Adrenal gland (tissue), 12 donors: ENCODE results near the gene UBASH3B. TPM values are rescaled to one million over a fixed set of nuclear protein-coding genes. Genes with fewer than 3 reads are reported as not detected.

Source experiments
- DNase-seq, 7 donors: peaks; one replicate each; pipeline ENCODE4 v3.0.0-alpha.2; 2019 to 2020
- H3K27ac ChIP-seq, 5 donors: fragments of 200-600 bp; sonication (generic) in 4 of 5; 1 replicate in 3 of 5; 2 replicates in 2 of 5; pipeline versions ENCODE4 v1.5.1 to v1.8.0; 2016 to 2020; ENCODE audit warnings: mild to moderate bottlenecking in 1 of 5
- H3K27me3 ChIP-seq: fragments of 200-600 bp; 2 replicates; pipeline ENCODE4 v1.8.0; 2021
- H3K36me3 ChIP-seq, 2 donors: fragments of 200-600 bp; replicated peaks in 1 of 2; 1 replicate in 1 of 2; 2 replicates in 1 of 2; pipeline versions ENCODE4 v1.5.1 to v1.8.0; 2018 to 2022
- H3K4me1 ChIP-seq, 2 donors: fragments of 200-600 bp; replicated peaks in 1 of 2; 1 replicate in 1 of 2; 2 replicates in 1 of 2; pipeline versions ENCODE4 v1.5.1 to v1.8.0; 2018 to 2021
- H3K4me3 ChIP-seq, 4 donors: fragments of 200-600 bp; sonication (generic) in 3 of 4; one replicate each; pipeline ENCODE4 v1.5.1; 2016 to 2018
- H3K9me3 ChIP-seq, 3 donors: fragments of 200-600 bp; sonication (generic) in 1 of 3; replicated peaks in 1 of 3; 1 replicate in 2 of 3; 2 replicates in 1 of 3; pipeline versions ENCODE4 v1.5.1 to v1.8.0; 2016 to 2021
- POLR2A ChIP-seq, 2 donors: fragments of 450-650 bp; IDR thresholded peaks; one replicate each; pipeline ENCODE4 v1.6.1; 2017; ENCODE audit warnings: antibody characterized with exemption in 2 of 2, mild to moderate bottlenecking in 2 of 2, moderate library complexity in 1 of 2
- WGBS, 4 donors: extraction: QIAGEN DNeasy Blood & Tissue Kit in 2 of 4; methylation state at CpG; one replicate each; pipeline versions ENCODE4 v1.1.5 to v1.1.7; 2013 to 2017; 5-methylcytosine and 5-hydroxymethylcytosine counted together
- intact Hi-C, 2 donors: fragments of 100-400 bp; cut with DNase I; formaldehyde crosslinking; loops; one replicate each; pipeline versions ENCODE4 v1.14.1 to v1.15.0; 2022 to 2023
- polyA plus RNA-seq, 3 donors: library from polyadenylated mRNA; stranded (reverse); fragments of 200-250 nt in 2 of 3; fragments of 350-450 nt in 1 of 3; fragmentation: Illumina TruSeq in 1 of 3; extraction: RNeasy Lipid Tissue Mini Kit (QIAGEN cat#74804) in 1 of 3; gene quantifications; one replicate each; pipeline ENCODE4 v1.2.3, GENCODE V29; 2013 to 2014
- total RNA-seq, 9 donors: library from RNA; depleted of rRNA in 4 of 9; stranded (reverse); fragments of >200 nt in 4 of 9; fragments of 120-200 nt in 1 of 9; fragmentation: NEBNext Ultra II Directional in 1 of 9; extraction: Animal tissue kit (Norgen Biotek cat#: 25700) in 1 of 9; gene quantifications; one replicate each; pipeline versions ENCODE4 v1.1.0 to v1.2.4, GENCODE V29; 2013 to 2023
- TF ChIP-seq, protein P1 (sequence below), 6 experiments: fragments of 450-650 bp in 4 of 6; fragments of 200-600 bp in 2 of 6; sonication (generic) in 1 of 6; IDR thresholded peaks; 1 replicate in 5 of 6; 2 replicates in 1 of 6; pipeline versions ENCODE4 v1.5.1 to v1.8.0; 2016 to 2021; ENCODE audit warnings: antibody characterized with exemption in 6 of 6, mild to moderate bottlenecking in 2 of 6, moderate library complexity in 1 of 6
- donor health status: healthy with polysubstance abuse.
- donor health status: Bipolar disorder and iron deficiency.
- donor health status: DM: yes; HTN: yes; CAD: no.
- donor health status: DM: no; HTN: no; CAD: no.
- donor health status: DM: no; HTN: no; CAD: no.
- donor health status: DM: yes; HTN: yes; CAD: no.

The UBASH3B gene
- total and polyA plus RNA-seq, 12 donors: 0.57 to 21.5 (median 5.6) TPM

DNA sequence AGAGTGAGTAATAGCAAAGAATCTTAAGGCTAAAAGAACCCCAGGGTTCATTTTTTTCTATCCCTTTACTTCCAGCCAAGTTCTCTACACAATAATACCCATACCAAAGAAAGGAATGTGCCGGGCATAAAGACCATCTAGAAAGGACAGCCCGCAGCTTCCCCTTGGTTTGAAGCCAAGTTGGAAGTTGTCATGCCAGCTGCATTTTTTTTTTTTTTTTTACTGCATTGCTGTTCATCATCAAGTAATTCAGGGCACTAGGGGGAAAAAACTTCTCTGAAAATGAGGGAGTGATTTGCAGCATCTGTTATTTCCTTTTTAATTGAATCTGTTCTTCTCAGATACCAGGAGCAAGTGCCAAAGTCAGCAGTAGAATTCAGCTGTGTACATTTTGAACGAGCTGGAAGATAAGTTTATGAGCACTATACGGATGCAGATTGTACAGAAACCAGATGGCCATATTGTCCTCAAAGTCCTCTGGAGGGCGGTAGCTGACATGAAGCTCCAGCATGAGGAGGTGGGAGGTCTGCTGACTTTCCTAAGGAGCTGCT, 56.4 kb downstream of the UBASH3B start:
- no peaks in the 10 kb centered on the region for H3K9me3 ChIP-seq
- H3K27ac ChIP-seq: peak overlapping the region in 1 of 5 donors; percentile 20
- 46 to 66% (median 59%) methylated on average over 5 of the region's 5 CpGs for WGBS, 4 donors
- H3K27me3 ChIP-seq: no peaks in the 10 kb centered on the region
- TF ChIP-seq, protein P1, sequence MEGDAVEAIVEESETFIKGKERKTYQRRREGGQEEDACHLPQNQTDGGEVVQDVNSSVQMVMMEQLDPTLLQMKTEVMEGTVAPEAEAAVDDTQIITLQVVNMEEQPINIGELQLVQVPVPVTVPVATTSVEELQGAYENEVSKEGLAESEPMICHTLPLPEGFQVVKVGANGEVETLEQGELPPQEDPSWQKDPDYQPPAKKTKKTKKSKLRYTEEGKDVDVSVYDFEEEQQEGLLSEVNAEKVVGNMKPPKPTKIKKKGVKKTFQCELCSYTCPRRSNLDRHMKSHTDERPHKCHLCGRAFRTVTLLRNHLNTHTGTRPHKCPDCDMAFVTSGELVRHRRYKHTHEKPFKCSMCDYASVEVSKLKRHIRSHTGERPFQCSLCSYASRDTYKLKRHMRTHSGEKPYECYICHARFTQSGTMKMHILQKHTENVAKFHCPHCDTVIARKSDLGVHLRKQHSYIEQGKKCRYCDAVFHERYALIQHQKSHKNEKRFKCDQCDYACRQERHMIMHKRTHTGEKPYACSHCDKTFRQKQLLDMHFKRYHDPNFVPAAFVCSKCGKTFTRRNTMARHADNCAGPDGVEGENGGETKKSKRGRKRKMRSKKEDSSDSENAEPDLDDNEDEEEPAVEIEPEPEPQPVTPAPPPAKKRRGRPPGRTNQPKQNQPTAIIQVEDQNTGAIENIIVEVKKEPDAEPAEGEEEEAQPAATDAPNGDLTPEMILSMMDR (IDR thresholded peaks at IDR 0.05): no peak
- no peak for TF ChIP-seq POLR2A (IDR thresholded peaks at IDR 0.05)
- intact Hi-C loops: no loop called here
- no peaks in the 10 kb centered on the region for H3K36me3 ChIP-seq
- peak in 1 of 7 donors; percentile 28 for DNase-seq
- no peaks in the 10 kb centered on the region for H3K4me1 ChIP-seq
- no peak overlapping the region for H3K4me3 ChIP-seq

- WGBS, 4 donors: 70 to 87% (median 81%) methylated on average over 5 of the region's 5 CpGs
- intact Hi-C loops: no loop called here
- Histone ChIP-seq H3K27me3 (no peaks in the 10 kb centered on the region), H3K27ac (peak overlapping the region in 1 of 5 donors; percentile 40), H3K4me3 (no peak overlapping the region), H3K4me1 (no peaks in the 10 kb centered on the region), H3K9me3 (no peaks in the 10 kb centered on the region), H3K36me3 (no peaks in the 10 kb centered on the region)
- DNase-seq: no peak
- TF ChIP-seq, protein P1 (IDR thresholded peaks at IDR 0.05): no peak
- no peak for TF ChIP-seq POLR2A (IDR thresholded peaks at IDR 0.05)
Observed at GRCh38 chr11:122714004-122714403, 58.5 kb downstream of the UBASH3B start.

DNA sequence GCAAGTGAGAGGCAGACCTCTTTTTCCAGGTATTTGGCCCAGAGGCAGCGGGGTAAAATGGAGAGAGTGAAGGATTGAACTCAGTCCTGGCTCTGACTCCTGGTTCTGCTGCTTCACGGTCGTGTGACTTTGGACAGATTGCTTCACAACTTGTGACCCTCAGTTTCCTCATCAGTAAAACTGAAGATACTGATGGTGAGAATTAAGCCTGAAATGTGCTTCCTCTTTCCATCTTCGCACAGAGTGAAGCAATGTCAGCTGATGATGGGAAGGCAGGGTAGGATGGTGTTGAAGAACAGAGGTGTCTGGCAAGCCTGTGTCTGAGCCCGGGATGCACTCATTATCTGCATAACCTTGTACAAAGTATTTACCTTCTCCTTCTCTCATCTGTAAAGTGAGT, 59.0 kb downstream of the UBASH3B start:
- Histone ChIP-seq H3K27ac (peak overlapping the region in 1 of 5 donors; percentile 40), H3K9me3 (no peaks in the 10 kb centered on the region), H3K4me3 (no peak overlapping the region), H3K27me3 (no peaks in the 10 kb centered on the region), H3K4me1 (no peaks in the 10 kb centered on the region), H3K36me3 (no peaks in the 10 kb centered on the region)
- TF ChIP-seq, protein P1 (IDR thresholded peaks at IDR 0.05): no peak
- no peak for TF ChIP-seq POLR2A (IDR thresholded peaks at IDR 0.05)
- DNase-seq: peak in 5 of 7 donors; percentile 11 to 63 (median 36)
- intact Hi-C loops: no loop called here
- WGBS, 4 donors: 64 to 90% (median 80%) methylated on average over 5 of the region's 5 CpGs

DNA sequence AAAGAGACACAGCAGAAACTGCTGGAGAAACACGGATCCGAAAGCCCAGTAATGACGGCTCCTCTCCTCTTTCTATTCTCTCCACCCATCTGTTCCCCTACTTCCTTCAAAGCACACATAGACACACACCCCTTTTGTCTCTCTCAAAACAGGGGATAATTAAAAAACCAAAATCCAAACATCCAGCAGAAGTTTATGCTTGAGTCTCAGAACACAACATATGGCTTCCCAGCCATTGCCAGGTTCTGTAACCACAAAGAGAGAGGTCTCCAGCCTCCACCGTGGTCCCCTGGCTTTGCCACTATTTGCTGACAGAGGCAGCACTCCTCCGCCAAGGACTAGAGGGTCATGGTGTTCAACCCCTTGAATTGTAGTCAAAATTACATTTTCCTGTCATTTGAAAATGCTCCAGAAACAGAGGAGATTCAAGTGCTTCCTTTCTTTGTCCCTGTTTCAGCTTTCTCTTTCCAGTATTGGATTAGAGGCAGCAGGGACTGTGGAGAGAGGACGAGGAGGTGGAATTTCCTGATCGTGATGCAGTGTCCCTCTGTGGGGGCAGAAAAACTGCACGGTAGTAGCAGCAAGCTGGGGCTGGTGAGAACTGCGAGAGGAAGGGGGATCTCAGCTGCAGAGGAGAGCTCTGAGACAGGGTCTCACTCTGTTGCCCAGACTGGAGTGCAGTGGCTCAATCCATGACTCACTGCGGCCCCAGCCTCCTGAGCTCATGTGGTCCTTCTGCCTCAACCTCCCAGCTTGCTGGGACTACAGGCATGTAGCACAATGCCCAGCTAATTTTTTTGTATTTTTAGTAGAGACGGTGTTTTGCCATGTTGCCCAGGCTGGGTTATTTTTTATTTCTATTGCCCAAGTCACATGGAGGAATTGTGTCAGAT, 60.3 kb downstream of the UBASH3B start:
- Histone ChIP-seq H3K27ac (no peak overlapping the region), H3K9me3 (no peaks in the 10 kb centered on the region), H3K27me3 (no peaks in the 10 kb centered on the region), H3K4me3 (no peak overlapping the region), H3K36me3 (no peaks in the 10 kb centered on the region), H3K4me1 (no peaks in the 10 kb centered on the region)
- WGBS, 4 donors: 48 to 64% (median 59%) methylated on average over 11 of the region's 11 CpGs
- intact Hi-C loops: no loop called here
- no peak for TF ChIP-seq POLR2A (IDR thresholded peaks at IDR 0.05)
- TF ChIP-seq, protein P1 (IDR thresholded peaks at IDR 0.05): no peak
- no peak for DNase-seq
